PC-3 (cell line): ENCODE measurements around the gene FAM200B. TPM values are rescaled to one million over a fixed set of nuclear protein-coding genes. Genes with fewer than 3 reads are reported as not detected.

Source experiments
- ATAC-seq: fragments of 200-7000 bp; cut with Tn5 transposase; 2 replicates; pipeline ENCODE4 v1.9.1; 2020; ENCODE audit warnings: mild to moderate bottlenecking, moderate library complexity
- BruUV-seq: library from RNA; stranded (reverse); fragments of 400-500 nt; replicated peaks from 2 replicates; lab custom pipeline; 2021; lab: Mats Ljungman, UMichigan
- CTCF ChIA-PET: fragments of 300-600 bp; sonication (Branson Sonifier 250); formaldehyde crosslinking; loops from one replicate; lab custom pipeline; 2022; ENCODE audit warnings: antibody characterized with exemption; lab: Charles Lee
- POLR2A ChIA-PET: fragments of 300-600 bp; sonication (Branson Sonifier 250); formaldehyde crosslinking; loops from one replicate; lab custom pipeline; 2022; ENCODE audit warnings: antibody characterized with exemption; ENCODE audit not compliant: unreplicated experiment; lab: Charles Lee
- DNase-seq: peaks from one replicate; pipeline ENCODE4 v3.0.0-alpha.2; 2015
- H2AFZ ChIP-seq: fragments of 300-600 bp; sonication (generic); 2 replicates; pipeline ENCODE4 v1.6.0; 2016; ENCODE audit warnings: antibody characterized with exemption, low read length
- H3F3A ChIP-seq: fragments of 300-600 bp; sonication (generic); one replicate; pipeline ENCODE4 v1.6.0; 2017; ENCODE audit warnings: antibody characterized with exemption, low read length, control low read depth, mild to moderate bottlenecking; ENCODE audit not compliant: unreplicated experiment
- H3K27ac ChIP-seq: fragments of 300-600 bp; sonication (generic); 2 replicates; pipeline ENCODE4 v1.5.1; 2016; ENCODE audit warnings: mild to moderate bottlenecking, low read length
- H3K27me3 ChIP-seq: fragments of 300-600 bp; sonication (generic); 2 replicates; pipeline ENCODE4 v1.6.1; 2016; ENCODE audit warnings: low read length, mixed read lengths
- H3K36me3 ChIP-seq: fragments of 300-600 bp; sonication (generic); 2 replicates; pipeline ENCODE4 v1.6.1; 2016; ENCODE audit warnings: low read depth, mixed run types, low read length, mixed read lengths
- H3K4me1 ChIP-seq: fragments of 300-600 bp; sonication (generic); 2 replicates; pipeline ENCODE4 v1.5.1; 2016; ENCODE audit warnings: low read length; ENCODE audit not compliant: insufficient read depth
- H3K4me2 ChIP-seq: fragments of 300-600 bp; sonication (generic); 2 replicates; pipeline ENCODE4 v1.6.0; 2016; ENCODE audit warnings: low read length
- H3K4me3 ChIP-seq: fragments of 300-600 bp; sonication (generic); 2 replicates; pipeline ENCODE4 v1.5.1; 2016; ENCODE audit warnings: mild to moderate bottlenecking, low read length, mixed read lengths
- H3K79me2 ChIP-seq: fragments of 300-600 bp; sonication (generic); 2 replicates; pipeline ENCODE4 v1.6.1; 2017; ENCODE audit warnings: low read length, mixed read lengths
- H3K9ac ChIP-seq: fragments of 300-600 bp; sonication (generic); 2 replicates; pipeline ENCODE4 v1.6.0; 2016; ENCODE audit warnings: mild to moderate bottlenecking, low read length
- H3K9me2 ChIP-seq: fragments of 300-600 bp; sonication (generic); replicated peaks from 2 replicates; pipeline ENCODE4 v1.6.1; 2016; ENCODE audit warnings: mixed run types, low read length, mixed read lengths
- H3K9me3 ChIP-seq: fragments of 300-600 bp; sonication (generic); 2 replicates; pipeline ENCODE4 v1.6.1; 2016; ENCODE audit warnings: low read length, mixed read lengths
- H4K20me1 ChIP-seq: fragments of 300-600 bp; sonication (generic); 2 replicates; pipeline ENCODE4 v1.6.1; 2016; ENCODE audit warnings: low read length, mixed read lengths
- CTCF ChIP-seq: fragments of 300-600 bp; sonication (generic); conservative IDR thresholded peaks from 2 replicates; pipeline ENCODE4 v1.5.1; 2017; ENCODE audit warnings: antibody characterized with exemption, low read depth, mild to moderate bottlenecking, low read length
- EZH2 ChIP-seq: fragments of 300-600 bp; sonication (generic); IDR thresholded peaks from one replicate; pipeline ENCODE4 v1.6.1; 2017; ENCODE audit warnings: antibody characterized with exemption, mild to moderate bottlenecking, low read length; ENCODE audit not compliant: unreplicated experiment
- EZH2phosphoT487 ChIP-seq: fragments of 300-600 bp; sonication (generic); IDR thresholded peaks from 2 replicates; pipeline ENCODE4 v1.6.1; 2018; ENCODE audit warnings: mild to moderate bottlenecking, antibody characterized with exemption, low read length, borderline replicate concordance
- intact Hi-C: fragments of 100-400 bp; cut with micrococcal nuclease; formaldehyde crosslinking; loops from 2 replicates; pipeline ENCODE4 v1.9.0; 2023
- total RNA-seq: library from RNA; depleted of rRNA; stranded (reverse); fragments of >200 nt; gene quantifications from 2 replicates; pipeline ENCODE4 v1.2.3, GENCODE V29; 2014

The FAM200B gene
- total RNA-seq, 1 experiment from 2014 or later = 20.1 TPM

GRCh38 chr4:15658781-15659180 lies 22.8 kb upstream of the FAM200B start:
- Histone ChIP-seq H3K4me2 (no peak overlapping the region), H3F3A (no peaks in the 10 kb centered on the region), H3K9me2 (no peaks in the 10 kb centered on the region), H4K20me1 (no peaks in the 10 kb centered on the region), H3K4me3 (no peak overlapping the region), H3K27me3 (no peaks in the 10 kb centered on the region), H3K9ac (no peak overlapping the region), H3K79me2 (peaks cover 9% of the 10 kb centered on the region), H3K27ac (no peak overlapping the region), H3K36me3 (no peaks in the 10 kb centered on the region), H3K9me3 (no peaks in the 10 kb centered on the region), H2AFZ (no peak overlapping the region), H3K4me1 (peaks cover 5% of the 10 kb centered on the region; the same call in 1 of the 2 replicates)
- POLR2A ChIA-PET = interaction anchor here (0.5 kb wide), 1 partner anchor 71 kb away, joined by 5 read pairs; no protein-coding TSS in a partner anchor
- ATAC-seq (no peak), DNase-seq (no peak)
- intact Hi-C loops = no loop called here
- BruUV-seq = no TSS peak
- CTCF ChIA-PET = no interaction called here
- TF ChIP-seq EZH2 (no peak), CTCF (no peak), EZH2phosphoT487 (no peak)

- Histone ChIP-seq H3K9me2 (no peaks in the 10 kb centered on the region), H3K27ac (no peak overlapping the region), H3K79me2 (no peaks in the 10 kb centered on the region; the same call in 1 of the 2 replicates), H3K4me1 (peaks cover 6% of the 10 kb centered on the region; the same call in 1 of the 2 replicates), H2AFZ (no peak overlapping the region), H3K9me3 (no peaks in the 10 kb centered on the region), H3K4me2 (no peak overlapping the region), H4K20me1 (no peaks in the 10 kb centered on the region), H3F3A (no peaks in the 10 kb centered on the region), H3K9ac (no peak overlapping the region), H3K36me3 (no peaks in the 10 kb centered on the region), H3K4me3 (no peak overlapping the region), H3K27me3 (no peaks in the 10 kb centered on the region)
- POLR2A ChIA-PET = no interaction called here
- BruUV-seq = no TSS peak
- CTCF ChIA-PET = no interaction called here
- TF ChIP-seq CTCF = no peak
- TF ChIP-seq EZH2 = no peak
- no peak for TF ChIP-seq EZH2phosphoT487
- no peak for DNase-seq
- ATAC-seq = no peak
- intact Hi-C loops = no loop called here
Observed at GRCh38 chr4:15659768-15660570, 21.7 kb upstream of the FAM200B start.
